NCI-H345 (cell line): Measurements from ENCODE around the gene CWC27.
"Not testable (repeated sequence)": the region's sequence is repeated elsewhere in the genome, so short reads cannot be mapped to it uniquely, and the experiment has no call there.

ENCODE experiments used
- DNase-seq: peaks from one replicate; lab custom pipeline; 2025; lab: John Stamatoyannopoulos, UW

Gene CWC27

GRCh38 chr5:64788156-64788555, 19.4 kb downstream of the CWC27 start:
- no peak for DNase-seq

- DNase-seq: no peak
Measured at GRCh38 chr5:64789457-64789856, 20.7 kb downstream of the CWC27 start.

GRCh38 chr5:64790210-64790609, 21.5 kb downstream of the CWC27 start:
- DNase-seq: no peak

GRCh38 chr5:64792469-64792868, 23.7 kb downstream of the CWC27 start:
- no peak for DNase-seq

- no peak for DNase-seq
Measured at GRCh38 chr5:64794053-64794770, 25.5 kb downstream of the CWC27 start.

GRCh38 chr5:64796301-64796700, 27.6 kb downstream of the CWC27 start:
- DNase-seq: no peak

GRCh38 chr5:64800926-64801325, 32.2 kb downstream of the CWC27 start:
- DNase-seq: no peak

GRCh38 chr5:64806537-64806936, 37.8 kb downstream of the CWC27 start:
- DNase-seq: no peak

- no peak for DNase-seq
Measured at GRCh38 chr5:64807520-64807919, 38.8 kb downstream of the CWC27 start.

- peak; percentile 33 for DNase-seq
Measured at GRCh38 chr5:64811050-64811640, 42.4 kb downstream of the CWC27 start.

GRCh38 chr5:64814073-64814472, 45.3 kb downstream of the CWC27 start:
- DNase-seq: no peak

- DNase-seq: no peak
Measured at GRCh38 chr5:64818245-64818644, 49.5 kb downstream of the CWC27 start.

- not testable (repeated sequence) for DNase-seq
Measured at GRCh38 chr5:64819345-64819744, 50.6 kb downstream of the CWC27 start.

- DNase-seq: no peak
Measured at GRCh38 chr5:64822320-64822719, 53.6 kb downstream of the CWC27 start.

- DNase-seq: no peak
Measured at GRCh38 chr5:64826541-64826940, 57.8 kb downstream of the CWC27 start.

GRCh38 chr5:64827703-64828102, 59.0 kb downstream of the CWC27 start:
- DNase-seq: no peak

- DNase-seq: not testable (repeated sequence)
Measured at GRCh38 chr5:64830650-64831049, 61.9 kb downstream of the CWC27 start.

GRCh38 chr5:64831996-64832395, 63.3 kb downstream of the CWC27 start:
- no peak for DNase-seq

GRCh38 chr5:64834037-64834436, 65.3 kb downstream of the CWC27 start:
- no peak for DNase-seq

GRCh38 chr5:64834611-64835010, 65.9 kb downstream of the CWC27 start:
- DNase-seq: no peak

- no peak for DNase-seq
Measured at GRCh38 chr5:64835266-64835665, 66.5 kb downstream of the CWC27 start.

GRCh38 chr5:64836190-64836755, 67.5 kb downstream of the CWC27 start:
- no peak for DNase-seq

- DNase-seq: no peak
Measured at GRCh38 chr5:64836786-64837185, 68.1 kb downstream of the CWC27 start.

- no peak for DNase-seq
Measured at GRCh38 chr5:64838376-64838775, 69.6 kb downstream of the CWC27 start.
